ENCODE measurements around the gene MX1. TPM values are rescaled to one million over a fixed set of nuclear protein-coding genes. Genes with fewer than 3 reads are reported as not detected.
"Not testable (repeated sequence)": the region's sequence is repeated elsewhere in the genome, so short reads cannot be mapped to it uniquely, and the experiment has no call there.

MX1 gene
- total and polyA plus RNA-seq, 2 donors (not counting 1 experiment from before 2014, with no cell fraction given): 10.3 to 17.5 TPM

DNA sequence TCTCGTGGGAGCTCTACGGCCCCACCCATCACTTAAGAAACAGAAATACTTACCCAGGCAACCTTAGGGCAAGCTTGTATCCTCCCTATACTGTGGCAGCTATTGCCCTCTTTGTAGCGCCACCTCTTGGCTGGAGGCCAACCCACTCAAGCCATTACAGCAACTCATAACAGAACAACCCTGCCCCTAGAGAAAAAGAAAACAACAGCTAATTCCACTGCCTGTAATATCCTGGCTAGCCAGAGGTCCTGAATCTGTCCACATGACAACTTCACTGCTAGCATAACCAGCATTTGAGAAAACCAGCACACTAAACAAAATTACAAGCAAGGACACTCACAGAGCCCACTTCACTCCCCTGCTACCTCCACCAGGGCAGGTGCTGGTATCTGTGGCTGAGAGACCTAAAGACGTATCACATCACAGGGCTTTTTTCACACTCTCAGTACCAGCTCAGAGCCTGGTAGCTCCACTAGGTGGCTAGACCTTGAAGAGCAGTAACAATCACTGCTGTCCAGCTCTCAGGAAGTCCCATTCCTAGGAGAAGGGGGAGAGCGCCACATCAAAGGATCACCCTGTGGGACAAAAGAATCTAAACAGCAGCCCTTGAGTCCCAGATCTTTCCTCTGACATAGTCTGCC, 14.5 kb upstream of the MX1 start:
- TF ChIP-seq EZH2 (IDR thresholded peaks at IDR 0.05; ENCODE audit: low read length, missing control alignments) (no peak), CTCF (conservative IDR thresholded peaks at IDR 0.05 in 1 of 2, IDR thresholded peaks at IDR 0.05 in 1 of 2; ENCODE audit: low read depth in 1 of 2, low read length in 2 of 2) (no peak)

GRCh38 chr21:41417505-41417904, 8.5 kb upstream of the MX1 start:
- H3K27me3 ChIP-seq (ENCODE audit: control insufficient read depth, insufficient read depth, low read length); H3K36me3 ChIP-seq (ENCODE audit: control insufficient read depth, insufficient read depth, low read length); H3K4me1 ChIP-seq (ENCODE audit: control insufficient read depth, extremely low read depth, insufficient read depth, low read length); H4K20me1 ChIP-seq (ENCODE audit: control insufficient read depth, extremely low read depth, insufficient read depth, low read length); H2AFZ ChIP-seq (ENCODE audit: low read length); H3K4me3 ChIP-seq (replicated peaks in 1 of 4; ENCODE audit: control extremely low read depth in 1 of 4, insufficient read depth in 1 of 4, low read depth in 3 of 4, low read length in 4 of 4); H3K79me2 ChIP-seq (ENCODE audit: control insufficient read depth, insufficient read depth, low read length); H3K4me2 ChIP-seq (ENCODE audit: extremely low read depth, insufficient read depth, low read length); H3K9ac ChIP-seq (ENCODE audit: insufficient read depth, low read length); H3K27ac ChIP-seq (ENCODE audit: insufficient read depth, low read length); DNase-seq (ENCODE audit: low read depth in 2 of 2); H3K9me3 ChIP-seq (ENCODE audit: control insufficient read depth, insufficient read depth, low read depth, low read length): not testable (repeated sequence)

More for the DNA sequence above, 14.5 kb upstream of the MX1 start:
- no peak for DNase-seq (ENCODE audit: low read depth in 2 of 2)
- H3K4me3 ChIP-seq (replicated peaks in 1 of 4; ENCODE audit: control extremely low read depth in 1 of 4, insufficient read depth in 1 of 4, low read depth in 3 of 4, low read length in 4 of 4): no peak overlapping the region
- no peak overlapping the region for H3K9ac ChIP-seq (ENCODE audit: insufficient read depth, low read length)
- H3K4me1 ChIP-seq (ENCODE audit: control insufficient read depth, extremely low read depth, insufficient read depth, low read length): no peaks in the 10 kb centered on the region
- H3K9me3 ChIP-seq (ENCODE audit: control insufficient read depth, insufficient read depth, low read depth, low read length): no peaks in the 10 kb centered on the region
- no peaks in the 10 kb centered on the region for H3K36me3 ChIP-seq (ENCODE audit: control insufficient read depth, insufficient read depth, low read length)
- H3K4me2 ChIP-seq (ENCODE audit: extremely low read depth, insufficient read depth, low read length): no peak overlapping the region
- no peaks in the 10 kb centered on the region for H3K27me3 ChIP-seq (ENCODE audit: control insufficient read depth, insufficient read depth, low read length)
- no peak overlapping the region for H2AFZ ChIP-seq (ENCODE audit: low read length)
- H3K79me2 ChIP-seq (ENCODE audit: control insufficient read depth, insufficient read depth, low read length): no peaks in the 10 kb centered on the region
- H3K27ac ChIP-seq (ENCODE audit: insufficient read depth, low read length): no peak overlapping the region
- H4K20me1 ChIP-seq (ENCODE audit: control insufficient read depth, extremely low read depth, insufficient read depth, low read length): no peaks in the 10 kb centered on the region

DNA sequence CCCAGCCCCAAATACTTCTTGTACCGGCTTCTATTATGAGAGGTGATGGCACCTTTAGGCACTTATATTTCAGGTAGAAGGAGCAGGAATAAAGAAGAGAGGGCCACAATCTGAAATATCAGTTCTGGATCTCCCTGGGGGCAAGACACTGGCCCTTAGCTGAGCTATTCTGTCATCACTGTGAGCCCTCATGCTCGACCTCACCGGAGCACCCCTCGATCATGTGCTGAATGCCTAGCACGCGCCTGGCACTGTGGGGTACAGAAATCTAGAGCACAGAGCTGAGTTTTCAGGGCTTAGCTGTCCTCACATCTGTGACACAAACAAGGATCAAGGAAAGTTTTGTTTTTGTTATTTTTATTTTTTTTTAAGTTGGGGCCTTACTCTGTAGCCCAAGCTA, 7.6 kb upstream of the MX1 start:
- Histone ChIP-seq H3K4me1 (ENCODE audit: control insufficient read depth, extremely low read depth, insufficient read depth, low read length) (no peaks in the 10 kb centered on the region), H2AFZ (ENCODE audit: low read length) (no peak overlapping the region), H3K36me3 (ENCODE audit: control insufficient read depth, insufficient read depth, low read length) (no peaks in the 10 kb centered on the region), H4K20me1 (ENCODE audit: control insufficient read depth, extremely low read depth, insufficient read depth, low read length) (no peaks in the 10 kb centered on the region), H3K27me3 (ENCODE audit: control insufficient read depth, insufficient read depth, low read length) (no peaks in the 10 kb centered on the region), H3K79me2 (ENCODE audit: control insufficient read depth, insufficient read depth, low read length) (no peaks in the 10 kb centered on the region), H3K4me3 (replicated peaks in 1 of 4; ENCODE audit: control extremely low read depth in 1 of 4, insufficient read depth in 1 of 4, low read depth in 3 of 4, low read length in 4 of 4) (no peak overlapping the region), H3K9ac (ENCODE audit: insufficient read depth, low read length) (no peak overlapping the region), H3K9me3 (ENCODE audit: control insufficient read depth, insufficient read depth, low read depth, low read length) (no peaks in the 10 kb centered on the region), H3K27ac (ENCODE audit: insufficient read depth, low read length) (no peak overlapping the region), H3K4me2 (ENCODE audit: extremely low read depth, insufficient read depth, low read length) (no peak overlapping the region)
- no peak for TF ChIP-seq CTCF (conservative IDR thresholded peaks at IDR 0.05 in 1 of 2, IDR thresholded peaks at IDR 0.05 in 1 of 2; ENCODE audit: low read depth in 1 of 2, low read length in 2 of 2)
- TF ChIP-seq EZH2 (IDR thresholded peaks at IDR 0.05; ENCODE audit: low read length, missing control alignments): no peak
- no peak for DNase-seq (ENCODE audit: low read depth in 2 of 2)
